Natural killer cell (primary cell): ENCODE measurements around the gene LGMN. TPM values are rescaled to one million over a fixed set of nuclear protein-coding genes. Genes with fewer than 3 reads are reported as not detected.

Experiments
- ATAC-seq, 3 donors: fragments of 150-1000 bp in 2 of 3; fragments of 200-7000 bp in 1 of 3; cut with Tn5 transposase; 1 replicate in 1 of 3; 2 replicates in 2 of 3; pipeline ENCODE4 v1.10.0; 2021; ENCODE audit warnings: mild to moderate bottlenecking in 2 of 3, moderate library complexity in 2 of 3
- DNase-seq, 2 donors: peaks; one replicate each; pipeline versions ENCODE4 v3.0.0 to v3.0.0-alpha.2; 2013 to 2021; ENCODE audit warnings: mixed read lengths in 1 of 2
- H3K27ac ChIP-seq: one replicate; pipeline ENCODE4 v1.5.1; 2013; ENCODE audit warnings: mild to moderate bottlenecking, low read length
- H3K27me3 ChIP-seq: one replicate; pipeline ENCODE4 v1.6.1; 2013; ENCODE audit warnings: low read length; ENCODE audit not compliant: control insufficient read depth, insufficient read depth
- H3K36me3 ChIP-seq: one replicate; pipeline ENCODE4 v1.6.1; 2013; ENCODE audit warnings: low read length; ENCODE audit not compliant: control insufficient read depth, insufficient read depth
- H3K4me1 ChIP-seq: one replicate; pipeline ENCODE4 v1.6.1; 2013; ENCODE audit warnings: low read length; ENCODE audit not compliant: control insufficient read depth, insufficient read depth
- H3K4me3 ChIP-seq: one replicate; pipeline ENCODE4 v1.5.1; 2013; ENCODE audit warnings: low read length
- H3K9me3 ChIP-seq: one replicate; pipeline ENCODE4 v1.6.1; 2013; ENCODE audit warnings: low read length; ENCODE audit not compliant: control insufficient read depth, insufficient read depth
- H3K27ac Mint-ChIP-seq, 2 donors: one replicate each; pipeline ENCODE4 v1.8.0; 2022; ENCODE audit warnings: mild to moderate bottlenecking in 2 of 2, mixed read lengths in 2 of 2, moderate library complexity in 1 of 2
- H3K27me3 Mint-ChIP-seq, 2 donors: one replicate each; pipeline ENCODE4 v1.8.0; 2022; ENCODE audit warnings: low read depth in 2 of 2, mixed read lengths in 2 of 2
- H3K36me3 Mint-ChIP-seq: one replicate; pipeline ENCODE4 v1.8.0; 2022; ENCODE audit warnings: mixed read lengths
- H3K4me1 Mint-ChIP-seq, 2 donors: one replicate each; pipeline ENCODE4 v1.8.0; 2022; ENCODE audit warnings: mixed read lengths in 2 of 2
- H3K4me3 Mint-ChIP-seq: one replicate; pipeline ENCODE4 v1.8.0; 2022; ENCODE audit warnings: mild to moderate bottlenecking, moderate library complexity, mixed read lengths
- H3K9me3 Mint-ChIP-seq, 2 donors: one replicate each; pipeline ENCODE4 v1.8.0; 2022; ENCODE audit warnings: mixed read lengths in 2 of 2
- CTCF ChIP-seq: fragments of 200-600 bp; IDR thresholded peaks from one replicate; pipeline ENCODE4 v1.8.0; 2022; ENCODE audit warnings: antibody characterized with exemption
- WGBS: methylation state at CpG from one replicate; pipeline ENCODE4 v1.1.7; 2013; ENCODE audit warnings: missing lambda C conversion rate; ENCODE audit not compliant: insufficient coverage; 5-methylcytosine and 5-hydroxymethylcytosine counted together
- intact Hi-C: fragments of 100-400 bp; cut with micrococcal nuclease; formaldehyde crosslinking; loops from one replicate; pipeline ENCODE4 v1.14.2; 2022
- total RNA-seq, 4 donors: library from RNA; stranded (reverse); fragments of 120-200 nt in 1 of 4; gene quantifications; one replicate each; pipeline versions ENCODE4 v1.2.3 to v1.2.4, GENCODE V29; 2013 to 2022

LGMN gene
- total RNA-seq, 3 donors from 2014 or later (not counting 1 experiment from before 2014, with no cell fraction given) = 0.39 to 6.1 (median 2.5) TPM

GRCh38 chr14:92726933-92727262 lies 21.5 kb downstream of the LGMN start:
- intact Hi-C loops = no loop called here
- ATAC-seq (no peak), DNase-seq (no peak)
- Mint-ChIP-seq H3K36me3 (no peaks in the 10 kb centered on the region), H3K27ac (peak overlapping the region; percentile 66 to 90), H3K27me3 (peaks cover 11 to 25% of the 10 kb centered on the region in 2 donors), H3K4me3 (no peak overlapping the region), H3K9me3 (no peaks in the 10 kb centered on the region), H3K4me1 (peaks cover 14 to 19% of the 10 kb centered on the region in 2 donors)
- H3K4me3 ChIP-seq = no peak overlapping the region
- 91% methylated on average over 8 of the region's 8 CpGs for WGBS
- no peak overlapping the region for H3K27ac ChIP-seq
- H3K4me1 ChIP-seq = peaks cover 19% of the 10 kb centered on the region
- TF ChIP-seq CTCF = no peak
- no peaks in the 10 kb centered on the region for H3K9me3 ChIP-seq
- no peaks in the 10 kb centered on the region for H3K36me3 ChIP-seq
- no peaks in the 10 kb centered on the region for H3K27me3 ChIP-seq

- H3K4me3 Mint-ChIP-seq = peak overlapping the region; percentile 1
- H3K4me1 Mint-ChIP-seq = peaks cover 14 to 19% of the 10 kb centered on the region in 2 donors
- TF ChIP-seq CTCF = no peak
- Histone ChIP-seq H3K4me1 (peaks cover 19% of the 10 kb centered on the region), H3K27ac (no peak overlapping the region), H3K27me3 (no peaks in the 10 kb centered on the region), H3K4me3 (no peak overlapping the region), H3K36me3 (no peaks in the 10 kb centered on the region), H3K9me3 (no peaks in the 10 kb centered on the region)
- WGBS = 68% methylated on average over 11 of the region's 12 CpGs
- DNase-seq (peak; percentile 61 to 77), ATAC-seq (peak; percentile 93 to 97 (median 95))
- no peaks in the 10 kb centered on the region for H3K9me3 Mint-ChIP-seq
- peak overlapping the region; percentile 66 to 90 for H3K27ac Mint-ChIP-seq
- peaks cover 11 to 19% of the 10 kb centered on the region in 2 donors for H3K27me3 Mint-ChIP-seq
- intact Hi-C loops = no loop called here
- H3K36me3 Mint-ChIP-seq = no peaks in the 10 kb centered on the region
These were observed 22.1 kb downstream of the LGMN start for GRCh38 chr14:92726135-92726932.

DNA sequence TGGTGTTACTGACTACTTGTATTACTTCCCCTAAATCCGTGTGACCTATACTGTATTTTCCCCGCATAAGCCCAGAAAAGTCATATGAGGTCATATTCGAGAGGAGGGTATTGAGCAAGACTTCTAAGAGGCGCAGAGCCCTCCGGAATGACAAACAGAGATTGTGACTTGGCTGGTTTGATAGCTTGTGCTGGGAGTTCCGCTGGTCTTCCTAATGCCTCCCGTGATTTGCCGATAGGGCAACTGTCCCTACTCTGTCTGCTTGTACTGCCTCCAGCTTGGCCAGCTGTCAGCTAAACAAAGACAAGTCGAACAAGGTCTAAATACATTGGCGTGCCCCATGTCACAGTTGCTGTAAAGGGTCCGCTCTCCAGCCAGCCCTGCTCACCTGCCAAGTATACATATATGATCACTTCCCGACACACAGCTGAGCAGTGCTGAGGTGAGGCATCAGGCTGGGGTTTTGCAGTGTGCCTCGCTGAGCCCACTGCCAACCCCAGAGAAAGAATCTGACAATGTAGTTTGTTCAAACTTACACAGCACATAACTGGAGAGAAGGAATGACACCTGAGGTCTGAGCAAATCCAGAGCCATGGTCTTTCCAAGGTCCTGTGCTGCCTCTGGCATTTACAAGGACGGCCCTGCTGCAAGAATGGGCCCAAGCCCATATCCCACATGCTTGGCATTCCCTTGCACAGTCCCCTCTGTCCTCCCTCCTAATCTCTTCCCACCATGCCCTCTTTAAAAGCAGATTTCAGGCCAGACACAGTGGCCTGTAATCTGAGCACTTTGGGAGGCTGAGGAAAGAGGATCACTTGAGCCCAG lies 23.7 kb downstream of the LGMN start:
- peaks cover 14 to 16% of the 10 kb centered on the region in 2 donors for H3K4me1 Mint-ChIP-seq
- H3K4me3 Mint-ChIP-seq = no peak overlapping the region
- H3K27me3 ChIP-seq = no peaks in the 10 kb centered on the region
- H3K4me1 ChIP-seq = peaks cover 19% of the 10 kb centered on the region
- H3K36me3 Mint-ChIP-seq = no peaks in the 10 kb centered on the region
- intact Hi-C loops = no loop called here
- H3K9me3 Mint-ChIP-seq = no peaks in the 10 kb centered on the region
- ATAC-seq (no peak), DNase-seq (no peak)
- 94% methylated on average over 14 of the region's 14 CpGs for WGBS
- H3K36me3 ChIP-seq = no peaks in the 10 kb centered on the region
- H3K27ac Mint-ChIP-seq = peak overlapping the region in 1 of 2 donors; percentile 76
- TF ChIP-seq CTCF = no peak
- no peak overlapping the region for H3K4me3 ChIP-seq
- H3K9me3 ChIP-seq = no peaks in the 10 kb centered on the region
- H3K27ac ChIP-seq = no peak overlapping the region
- peaks cover 11 to 14% of the 10 kb centered on the region in 2 donors for H3K27me3 Mint-ChIP-seq
